ENCODE measurements around the gene AATF.

DNA sequence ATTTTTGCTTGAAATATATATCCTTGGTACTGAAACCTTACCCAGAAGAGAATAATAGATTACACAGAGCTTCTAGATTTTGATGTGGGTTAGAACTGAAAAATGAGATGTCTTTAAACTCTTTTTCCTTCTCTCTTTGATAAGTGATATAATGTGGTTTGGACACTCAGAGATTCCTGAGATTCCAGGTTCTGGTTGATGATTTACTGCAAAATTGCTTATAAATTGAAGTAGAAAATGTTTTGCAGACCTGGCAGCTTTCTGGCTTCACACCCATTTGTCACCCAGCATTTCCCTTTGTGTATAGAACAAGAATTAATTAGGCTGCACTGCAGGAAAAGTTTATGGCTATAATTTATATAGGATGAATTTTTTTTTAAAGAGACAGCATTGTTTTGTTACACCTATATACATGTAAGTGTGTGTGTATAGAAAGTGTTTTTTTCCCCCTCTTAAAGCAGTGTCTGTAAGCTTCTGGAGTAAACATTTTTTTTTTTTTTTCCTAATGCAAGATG lies 23.5 kb downstream of the AATF start:
- TF ChIP-seq, protein P1, sequence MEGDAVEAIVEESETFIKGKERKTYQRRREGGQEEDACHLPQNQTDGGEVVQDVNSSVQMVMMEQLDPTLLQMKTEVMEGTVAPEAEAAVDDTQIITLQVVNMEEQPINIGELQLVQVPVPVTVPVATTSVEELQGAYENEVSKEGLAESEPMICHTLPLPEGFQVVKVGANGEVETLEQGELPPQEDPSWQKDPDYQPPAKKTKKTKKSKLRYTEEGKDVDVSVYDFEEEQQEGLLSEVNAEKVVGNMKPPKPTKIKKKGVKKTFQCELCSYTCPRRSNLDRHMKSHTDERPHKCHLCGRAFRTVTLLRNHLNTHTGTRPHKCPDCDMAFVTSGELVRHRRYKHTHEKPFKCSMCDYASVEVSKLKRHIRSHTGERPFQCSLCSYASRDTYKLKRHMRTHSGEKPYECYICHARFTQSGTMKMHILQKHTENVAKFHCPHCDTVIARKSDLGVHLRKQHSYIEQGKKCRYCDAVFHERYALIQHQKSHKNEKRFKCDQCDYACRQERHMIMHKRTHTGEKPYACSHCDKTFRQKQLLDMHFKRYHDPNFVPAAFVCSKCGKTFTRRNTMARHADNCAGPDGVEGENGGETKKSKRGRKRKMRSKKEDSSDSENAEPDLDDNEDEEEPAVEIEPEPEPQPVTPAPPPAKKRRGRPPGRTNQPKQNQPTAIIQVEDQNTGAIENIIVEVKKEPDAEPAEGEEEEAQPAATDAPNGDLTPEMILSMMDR (IDR thresholded peaks at IDR 0.05; ENCODE audit: low read length) = no peak
- no peak for TF ChIP-seq EZH2 (optimal IDR thresholded peaks at IDR 0.05; ENCODE audit: low read depth, low read length)
- no peak for TF ChIP-seq EZH2phosphoT487 (IDR thresholded peaks at IDR 0.05; ENCODE audit: low read length)
